NCI-H510A treated with DMSO at 0.1 percent for 48 hours (cell line): ENCODE results near the gene FAM114A1.
"Not testable (repeated sequence)": the region's sequence is repeated elsewhere in the genome, so short reads cannot be mapped to it uniquely, and the experiment has no call there.

ENCODE experiments used
- DNase-seq: peaks from one replicate; lab custom pipeline; 2025; lab: John Stamatoyannopoulos, UW

Gene FAM114A1

DNA sequence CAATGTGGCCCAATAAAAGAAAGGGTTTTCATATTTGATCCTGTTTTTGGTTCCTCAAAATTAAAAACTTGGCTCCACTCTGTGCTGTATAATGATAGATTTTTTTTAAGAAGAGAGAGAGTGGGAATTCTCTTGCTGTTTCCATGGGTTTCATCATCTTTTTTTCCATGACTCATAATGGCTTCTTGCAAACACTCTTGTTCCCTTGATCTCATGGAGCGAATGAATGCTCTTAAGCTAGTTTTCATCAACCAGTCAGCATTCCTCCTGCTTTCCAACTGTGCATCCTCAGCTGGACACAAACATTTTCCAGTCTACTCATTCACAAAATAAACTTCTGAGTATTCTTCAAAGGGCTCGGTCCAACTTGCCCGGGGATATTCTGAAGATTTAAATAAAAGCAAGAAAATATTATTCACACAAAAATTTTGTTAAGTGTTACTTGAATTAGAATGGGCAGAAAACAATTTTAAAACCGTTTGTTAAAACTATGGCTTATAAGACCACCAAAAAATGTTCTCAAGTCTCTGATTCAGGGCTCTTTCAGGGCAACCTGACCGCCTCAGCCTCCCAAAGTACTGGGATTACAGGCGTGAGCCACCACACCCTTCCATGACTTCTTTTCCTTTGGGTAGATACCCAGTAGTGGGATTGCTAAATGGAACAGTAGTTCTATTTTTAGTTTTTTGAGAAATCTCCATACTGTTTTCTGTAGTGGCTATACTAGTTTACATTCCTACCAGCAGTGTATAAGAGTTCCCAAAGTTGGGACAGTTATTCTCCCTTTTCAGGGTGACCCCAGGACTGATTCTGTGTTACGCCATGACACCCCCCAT, 99.9 kb downstream of the FAM114A1 start:
- no peak for DNase-seq

- no peak for DNase-seq
Observed at GRCh38 chr4:38968668-38969067, 101.1 kb downstream of the FAM114A1 start.

GRCh38 chr4:38976308-38976707, 108.7 kb downstream of the FAM114A1 start:
- no peak for DNase-seq

DNA sequence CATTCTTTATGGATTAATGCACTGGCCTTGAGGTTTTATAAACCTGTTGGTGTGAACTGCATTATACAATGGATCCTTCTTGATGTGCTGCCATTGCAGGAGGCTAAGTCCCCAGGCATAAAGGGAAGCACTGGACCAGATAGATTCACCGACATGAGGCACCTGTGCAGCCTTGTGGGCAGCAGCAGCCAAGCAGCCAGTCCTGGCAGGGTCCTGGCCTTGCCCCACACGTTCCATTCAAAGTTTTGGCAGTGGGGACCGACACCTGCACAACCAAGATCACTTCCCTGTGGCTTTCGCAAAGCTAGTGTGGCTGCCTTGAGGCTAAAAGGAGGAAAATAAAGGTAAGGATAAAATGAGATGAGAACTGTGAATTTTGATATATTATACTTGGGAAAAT, 111.5 kb downstream of the FAM114A1 start:
- no peak for DNase-seq

GRCh38 chr4:38979511-38980230, 112.1 kb downstream of the FAM114A1 start:
- DNase-seq = no peak

DNA sequence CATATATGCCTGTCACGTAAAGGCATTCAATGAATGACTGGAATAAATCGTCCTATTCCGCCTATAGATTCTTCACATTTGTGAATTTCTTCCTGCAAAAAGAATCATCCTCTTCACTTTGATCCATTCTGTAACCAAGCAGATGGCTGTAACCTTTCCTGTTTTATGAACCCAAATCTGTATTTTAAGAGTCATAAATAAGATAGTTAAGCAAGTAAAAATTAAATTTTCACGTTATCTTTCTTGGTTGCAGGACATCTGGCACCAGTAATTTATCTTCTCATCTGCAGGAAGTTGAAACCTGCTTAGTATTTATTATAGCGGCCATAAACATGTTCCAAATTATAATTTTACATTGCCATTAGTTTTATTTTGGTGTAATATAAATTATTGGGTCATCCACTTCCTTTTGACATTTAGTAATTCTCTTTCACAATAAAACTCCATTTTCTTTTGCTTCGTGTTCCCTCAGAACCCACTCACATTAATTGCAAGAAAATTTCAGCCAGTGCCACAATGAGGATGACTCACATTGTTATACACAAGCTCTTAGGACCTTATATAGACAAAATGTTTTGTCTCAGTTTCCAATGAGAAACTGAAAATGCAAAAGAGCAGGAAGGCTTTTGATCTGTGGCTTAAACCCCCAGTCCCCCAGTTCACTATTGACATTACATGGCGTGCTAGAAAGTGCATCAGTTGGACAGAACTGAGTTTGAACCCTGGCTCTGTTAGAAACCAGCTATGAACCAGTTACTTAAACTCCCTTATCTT, 113.5 kb downstream of the FAM114A1 start:
- no peak for DNase-seq

DNA sequence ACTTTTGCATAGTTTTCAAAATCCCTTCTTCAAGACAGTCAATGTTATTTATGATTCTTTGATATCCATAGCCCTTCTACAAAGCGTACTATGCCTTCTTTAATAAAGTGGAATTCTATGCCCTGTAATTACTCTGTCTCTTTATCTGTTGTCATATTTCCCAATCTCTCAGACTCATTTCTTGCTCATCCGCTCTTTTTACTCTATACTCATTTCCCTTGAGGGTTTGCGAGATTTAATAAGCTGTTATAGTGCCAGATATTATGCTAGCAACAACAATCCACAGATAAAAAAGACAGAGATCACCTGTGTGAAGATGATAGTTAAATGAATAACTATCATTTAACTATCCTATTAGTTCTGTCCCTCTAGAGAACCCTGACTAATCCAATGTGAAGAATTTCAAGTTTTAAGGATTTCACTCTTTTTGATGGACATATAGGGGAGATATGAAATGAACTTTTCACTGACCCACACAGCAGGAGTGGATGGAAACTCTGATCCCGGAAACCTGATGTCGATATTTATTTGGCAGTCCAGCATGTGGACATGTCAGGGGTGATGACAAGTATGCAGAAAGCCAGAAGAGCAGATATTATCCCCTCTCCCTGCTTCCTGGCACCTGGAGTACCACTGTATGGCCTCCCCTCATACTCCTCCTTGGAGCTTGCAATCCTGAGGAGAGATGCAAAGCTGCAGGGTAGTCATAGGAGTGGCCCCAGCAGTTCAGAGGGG, 114.9 kb downstream of the FAM114A1 start:
- DNase-seq = no peak

DNA sequence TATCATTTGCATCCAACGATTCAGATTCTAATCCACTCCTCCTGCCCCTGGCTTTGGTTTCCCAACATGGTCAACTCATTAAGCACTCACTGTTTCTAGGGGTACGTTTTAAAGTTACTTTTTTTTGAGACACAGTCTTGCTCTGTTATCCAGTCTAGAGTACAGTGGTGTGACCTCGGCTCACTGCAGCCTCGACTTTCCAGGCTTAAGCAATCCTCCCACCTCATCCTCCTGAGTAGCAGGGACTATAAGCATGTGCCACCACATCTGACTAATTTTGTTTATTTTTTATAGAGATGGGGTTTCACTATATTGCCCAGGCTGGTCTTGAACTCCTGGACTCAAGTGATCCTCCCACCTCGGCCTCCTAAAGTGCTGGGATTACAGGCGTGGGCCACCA, 115.7 kb downstream of the FAM114A1 start:
- no peak for DNase-seq

DNA sequence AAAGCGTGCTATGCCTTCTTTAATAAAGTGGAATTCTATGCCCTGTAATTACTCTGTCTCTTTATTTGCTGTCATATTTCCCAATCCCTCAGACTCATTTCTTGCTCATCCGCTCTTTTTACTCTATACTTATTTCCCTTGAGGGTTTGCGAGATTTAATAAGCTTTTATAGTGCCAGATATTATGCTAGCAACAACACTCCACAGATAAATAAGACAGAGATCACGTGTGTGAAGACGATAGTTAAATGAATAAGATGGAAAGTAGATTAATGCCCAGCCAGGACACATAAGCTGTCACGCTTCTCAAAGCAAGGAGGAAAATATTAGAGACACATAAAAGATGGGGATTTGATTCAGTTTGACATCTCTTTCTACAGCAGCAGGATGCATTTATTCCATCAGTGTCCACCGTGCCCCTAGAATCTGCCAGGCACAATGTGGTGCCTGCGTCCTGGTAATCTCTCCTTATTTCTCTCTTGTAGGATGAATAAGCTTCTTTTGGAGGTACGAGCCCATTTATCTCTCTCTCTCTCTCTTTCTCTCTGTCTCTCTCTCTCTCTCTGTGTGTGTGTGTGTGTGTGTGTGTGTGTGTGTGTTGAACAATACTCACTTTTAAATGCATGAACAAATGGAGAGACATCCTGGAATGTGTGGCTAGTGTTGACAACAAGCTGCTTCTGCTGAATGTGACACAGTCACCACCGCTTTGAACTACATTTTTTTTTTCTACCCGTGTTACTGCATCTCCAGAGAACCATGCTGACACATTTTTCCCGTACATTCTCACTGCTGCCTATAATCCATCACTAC, 116.4 kb downstream of the FAM114A1 start:
- no peak for DNase-seq

DNA sequence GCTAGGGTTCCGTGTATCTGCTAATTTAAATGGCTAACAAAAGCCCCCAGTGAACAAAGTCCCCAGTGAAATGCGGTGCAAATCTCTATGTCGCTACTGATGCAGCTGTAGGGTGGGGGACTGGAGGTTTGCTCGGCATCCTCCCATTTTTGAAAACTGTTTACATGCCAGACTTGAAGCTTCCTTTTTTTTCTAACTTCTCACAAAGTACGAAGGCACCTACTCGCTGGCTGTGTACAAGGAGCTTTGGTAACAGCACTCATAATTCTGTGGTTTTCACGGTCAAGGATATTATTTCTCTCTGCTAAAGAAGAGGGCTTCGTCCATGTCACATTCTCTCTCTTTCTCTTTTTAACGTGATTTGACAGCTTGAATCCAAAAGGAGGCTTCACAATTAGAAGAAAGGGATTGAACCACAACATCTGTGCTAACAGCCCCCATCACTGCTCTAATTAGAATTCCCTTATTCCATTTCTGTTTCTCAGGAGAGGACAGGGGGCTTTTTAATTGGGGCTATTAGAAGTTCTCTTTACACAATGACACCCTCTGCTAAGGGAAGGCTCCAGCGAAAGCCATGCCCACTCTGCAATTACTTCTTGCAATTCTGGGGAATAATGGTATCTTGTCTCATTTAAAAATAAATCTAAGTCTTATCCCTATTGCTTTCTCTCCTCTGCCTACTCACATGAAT, 117.9 kb downstream of the FAM114A1 start:
- no peak for DNase-seq

- no peak for DNase-seq
Observed at GRCh38 chr4:38987491-38987890, 119.9 kb downstream of the FAM114A1 start.

DNA sequence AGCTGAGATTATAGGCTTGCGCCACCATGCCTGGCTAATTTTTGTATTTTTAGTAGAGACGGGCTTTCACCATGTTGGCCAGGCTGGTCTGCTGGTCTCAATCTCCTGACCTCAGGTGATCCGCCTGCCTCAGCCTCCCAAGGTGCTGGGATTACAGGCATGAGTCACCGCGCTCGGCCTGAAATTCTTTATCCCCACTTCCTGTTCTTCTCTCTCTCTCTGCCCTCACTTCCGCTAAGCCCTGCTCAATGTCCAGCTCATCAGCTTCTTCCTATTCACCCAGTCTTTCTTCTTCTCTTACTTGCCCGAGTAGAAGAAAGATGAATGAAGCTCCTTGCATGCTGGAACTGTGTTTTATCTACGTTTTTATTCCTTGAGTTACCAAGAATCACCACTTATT, 120.7 kb downstream of the FAM114A1 start:
- DNase-seq = not testable (repeated sequence)

GRCh38 chr4:38989487-38989886, 121.9 kb downstream of the FAM114A1 start:
- no peak for DNase-seq

DNA sequence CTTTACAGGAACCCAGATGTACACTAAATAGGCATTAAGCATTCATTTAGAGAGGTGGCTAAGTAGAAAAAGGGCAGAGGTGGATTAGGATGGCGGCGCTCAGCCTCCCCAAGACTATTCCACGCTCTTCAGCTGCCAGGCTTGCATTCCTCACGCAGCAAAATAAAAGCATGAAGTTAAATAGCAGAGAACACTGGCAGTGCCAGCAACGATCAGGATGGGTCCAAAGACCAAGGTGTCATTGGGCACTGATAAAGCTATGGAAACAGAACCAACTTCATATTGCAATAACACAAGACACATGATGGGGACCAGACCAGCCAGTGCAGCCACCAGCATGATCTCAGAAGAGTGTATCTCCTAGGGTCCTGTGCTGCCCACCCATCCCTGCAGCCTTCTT, 122.6 kb downstream of the FAM114A1 start:
- DNase-seq = no peak

GRCh38 chr4:38993683-38994082, 126.1 kb downstream of the FAM114A1 start:
- no peak for DNase-seq

GRCh38 chr4:38994135-38994534, 126.5 kb downstream of the FAM114A1 start:
- DNase-seq = no peak
